CD4-positive, alpha-beta T cell (primary cell): Measurements from ENCODE around the gene ERC2. TPM values are rescaled to one million over a fixed set of nuclear protein-coding genes. Genes with fewer than 3 reads are reported as not detected.

Experiments
- ATAC-seq: fragments of 200-7000 bp; cut with Tn5 transposase; one replicate; pipeline ENCODE4 v1.10.0; 2022; ENCODE audit warnings: mild to moderate bottlenecking; ENCODE audit not compliant: poor library complexity
- CTCF ChIA-PET: fragments of 350-600 bp; sonication (Branson Sonifier 250); formaldehyde crosslinking; loops from one replicate; lab custom pipeline; 2021; ENCODE audit warnings: antibody characterized with exemption, inconsistent platforms; lab: Charles Lee
- POLR2A ChIA-PET: fragments of 350-600 bp; sonication (Branson Sonifier 250); formaldehyde crosslinking; loops from one replicate; lab custom pipeline; 2021; ENCODE audit warnings: antibody characterized with exemption, inconsistent platforms; lab: Charles Lee
- DNase-seq, 14 experiments: peaks; one replicate each; pipeline ENCODE4 v3.0.0-alpha.2; 2013 to 2020; ENCODE audit warnings: mixed read lengths in 2 of 14
- H3K27ac ChIP-seq, 2 donors: one replicate each; pipeline versions ENCODE4 v1.5.1 to v1.7.0; 2013; ENCODE audit warnings: low read length in 2 of 2, low read depth in 1 of 2, mild to moderate bottlenecking in 1 of 2
- H3K27me3 ChIP-seq, 2 experiments: 1 replicate in 1 of 2; 2 replicates in 1 of 2; pipeline versions ENCODE4 v1.6.1 to v1.7.0; 2013; ENCODE audit warnings: low read length in 2 of 2, control low read depth in 1 of 2, mild to moderate bottlenecking in 1 of 2, moderate library complexity in 1 of 2; ENCODE audit not compliant: insufficient read depth in 2 of 2, control insufficient read depth in 1 of 2
- H3K36me3 ChIP-seq: one replicate; pipeline ENCODE4 v1.6.1; 2013; ENCODE audit warnings: low read length, control low read depth; ENCODE audit not compliant: insufficient read depth
- H3K4me1 ChIP-seq: one replicate; pipeline ENCODE4 v1.6.1; 2013; ENCODE audit warnings: low read length, control low read depth; ENCODE audit not compliant: insufficient read depth
- H3K4me3 ChIP-seq: one replicate; pipeline ENCODE4 v1.5.1; 2013; ENCODE audit warnings: mild to moderate bottlenecking, low read length, moderate library complexity
- H3K9me3 ChIP-seq, 2 experiments: 1 replicate in 1 of 2; 2 replicates in 1 of 2; pipeline versions ENCODE4 v1.6.1 to v1.7.0; 2013; ENCODE audit warnings: low read length in 2 of 2, mild to moderate bottlenecking in 2 of 2, control low read depth in 1 of 2, moderate library complexity in 1 of 2; ENCODE audit not compliant: control insufficient read depth in 1 of 2, insufficient read depth in 1 of 2
- H3K27ac Mint-ChIP-seq: one replicate; pipeline ENCODE4 v1.8.0; 2020; ENCODE audit warnings: mixed read lengths
- H3K27me3 Mint-ChIP-seq: one replicate; pipeline ENCODE4 v1.8.0; 2021; ENCODE audit warnings: mixed read lengths
- H3K36me3 Mint-ChIP-seq: one replicate; pipeline ENCODE4 v1.8.0; 2021; ENCODE audit warnings: low read depth, mixed read lengths
- H3K4me1 Mint-ChIP-seq: one replicate; pipeline ENCODE4 v1.8.0; 2021; ENCODE audit warnings: low read depth, mixed read lengths
- H3K4me3 Mint-ChIP-seq: one replicate; pipeline ENCODE4 v1.8.0; 2020; ENCODE audit warnings: mild to moderate bottlenecking, mixed read lengths
- H3K9me3 Mint-ChIP-seq: one replicate; pipeline ENCODE4 v1.8.0; 2020; ENCODE audit warnings: mixed read lengths
- CTCF ChIP-seq: fragments of 200-600 bp; IDR thresholded peaks from one replicate; pipeline ENCODE4 v1.8.0; 2022; ENCODE audit warnings: antibody characterized with exemption, mild to moderate bottlenecking
- intact Hi-C, 2 experiments: fragments of 100-400 bp; cut with DNase I in 1 of 2; cut with micrococcal nuclease in 1 of 2; formaldehyde crosslinking; loops; one replicate each; pipeline versions ENCODE4 v1.15.1 to v1.9.0; 2023 to 2025; cut with DNase I, micrococcal nuclease
- total RNA-seq, 174 experiments: library from RNA in 2 of 174; stranded (reverse) in 2 of 174; gene quantifications; one replicate each; pipeline ENCODE4 v1.2.3 and lab custom pipeline; 2021 to 2026

ERC2 gene
- total RNA-seq, 2 experiments from 2014 or later = not detected

DNA sequence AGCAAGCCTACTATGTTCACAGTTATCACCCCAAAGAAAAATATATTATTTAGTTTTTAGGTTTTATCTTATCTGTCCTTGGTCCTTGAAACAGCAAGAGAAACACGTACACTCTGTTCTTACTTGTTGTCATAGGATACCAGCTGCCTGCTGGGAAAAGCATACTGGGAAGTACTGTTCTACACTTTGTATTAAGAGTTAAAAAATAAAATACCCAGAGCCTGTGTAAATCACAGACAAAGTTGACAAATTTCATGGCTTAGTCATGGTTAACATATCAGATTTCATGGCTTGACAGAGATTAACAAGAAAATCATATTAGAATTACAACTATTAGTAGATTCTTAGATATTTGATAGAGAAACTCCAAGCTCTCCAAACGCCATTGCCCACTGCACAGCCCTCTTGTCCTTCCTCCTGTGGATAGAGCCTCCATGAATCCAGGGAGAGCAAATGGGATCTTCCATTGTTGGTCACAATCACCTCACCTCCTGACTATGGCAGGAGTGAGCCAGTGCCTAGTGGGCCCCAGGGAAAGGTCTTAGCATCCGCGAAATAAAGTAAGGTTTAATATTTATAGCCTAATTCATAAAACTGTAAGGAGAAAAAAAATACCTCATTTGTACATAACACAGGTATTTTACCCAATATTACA lies 853.1 kb downstream of the ERC2 start:
- Histone ChIP-seq H3K4me1 (no peaks in the 10 kb centered on the region), H3K36me3 (no peaks in the 10 kb centered on the region), H3K27me3 (no peaks in the 10 kb centered on the region), H3K9me3 (no peaks in the 10 kb centered on the region), H3K27ac (no peak overlapping the region), H3K4me3 (no peak overlapping the region)
- ATAC-seq = no peak
- DNase-seq = no peak
- Mint-ChIP-seq H3K4me3 (no peak overlapping the region), H3K27ac (no peak overlapping the region), H3K36me3 (no peaks in the 10 kb centered on the region), H3K4me1 (no peaks in the 10 kb centered on the region), H3K9me3 (no peaks in the 10 kb centered on the region), H3K27me3 (peaks cover under 1% of the 10 kb centered on the region)
- CTCF ChIA-PET = no interaction called here
- no peak for TF ChIP-seq CTCF
- intact Hi-C loops = no loop called here
- POLR2A ChIA-PET = no interaction called here

- ATAC-seq (no peak), DNase-seq (no peak)
- no peaks in the 10 kb centered on the region for H3K36me3 ChIP-seq
- H3K27ac Mint-ChIP-seq = no peak overlapping the region
- no peak overlapping the region for H3K4me3 Mint-ChIP-seq
- H3K9me3 ChIP-seq = peaks cover 0 to 3% of the 10 kb centered on the region in 2 experiments
- H3K4me1 ChIP-seq = no peaks in the 10 kb centered on the region
- H3K27ac ChIP-seq = no peak overlapping the region
- no peak for TF ChIP-seq CTCF
- H3K27me3 Mint-ChIP-seq = no peaks in the 10 kb centered on the region
- POLR2A ChIA-PET = no interaction called here
- H3K36me3 Mint-ChIP-seq = no peaks in the 10 kb centered on the region
- H3K9me3 Mint-ChIP-seq = peaks cover 3% of the 10 kb centered on the region
- H3K4me1 Mint-ChIP-seq = no peaks in the 10 kb centered on the region
- H3K4me3 ChIP-seq = no peak overlapping the region
- no peaks in the 10 kb centered on the region for H3K27me3 ChIP-seq
- CTCF ChIA-PET = no interaction called here
- intact Hi-C loops = no loop called here
These were observed 857.1 kb downstream of the ERC2 start for GRCh38 chr3:55611121-55611520.

GRCh38 chr3:55609230-55609827 lies 858.9 kb downstream of the ERC2 start:
- ChIA-PET POLR2A (no interaction called here), CTCF (no interaction called here)
- no peak overlapping the region for H3K4me3 Mint-ChIP-seq
- peaks cover 3% of the 10 kb centered on the region for H3K9me3 Mint-ChIP-seq
- DNase-seq (no peak), ATAC-seq (no peak)
- H3K36me3 ChIP-seq = no peaks in the 10 kb centered on the region
- no peaks in the 10 kb centered on the region for H3K36me3 Mint-ChIP-seq
- H3K4me3 ChIP-seq = no peak overlapping the region
- H3K27ac Mint-ChIP-seq = no peak overlapping the region
- TF ChIP-seq CTCF = no peak
- H3K27ac ChIP-seq = no peak overlapping the region
- no peaks in the 10 kb centered on the region for H3K4me1 ChIP-seq
- no peaks in the 10 kb centered on the region for H3K27me3 ChIP-seq
- no peaks in the 10 kb centered on the region for H3K4me1 Mint-ChIP-seq
- no peaks in the 10 kb centered on the region for H3K27me3 Mint-ChIP-seq
- H3K9me3 ChIP-seq = peaks cover 0 to 3% of the 10 kb centered on the region in 2 experiments
- intact Hi-C loops = no loop called here
